ENCODE data around the gene SNTA1. TPM values are rescaled to one million over a fixed set of nuclear protein-coding genes. Genes with fewer than 3 reads are reported as not detected.

The SNTA1 gene
- total and polyA plus RNA-seq, 9 of the 15 experiments (the other 6 are each of a cell fraction or from before 2014, with no cell fraction given) = 1.2 to 40.8 (median 20.3) TPM

DNA sequence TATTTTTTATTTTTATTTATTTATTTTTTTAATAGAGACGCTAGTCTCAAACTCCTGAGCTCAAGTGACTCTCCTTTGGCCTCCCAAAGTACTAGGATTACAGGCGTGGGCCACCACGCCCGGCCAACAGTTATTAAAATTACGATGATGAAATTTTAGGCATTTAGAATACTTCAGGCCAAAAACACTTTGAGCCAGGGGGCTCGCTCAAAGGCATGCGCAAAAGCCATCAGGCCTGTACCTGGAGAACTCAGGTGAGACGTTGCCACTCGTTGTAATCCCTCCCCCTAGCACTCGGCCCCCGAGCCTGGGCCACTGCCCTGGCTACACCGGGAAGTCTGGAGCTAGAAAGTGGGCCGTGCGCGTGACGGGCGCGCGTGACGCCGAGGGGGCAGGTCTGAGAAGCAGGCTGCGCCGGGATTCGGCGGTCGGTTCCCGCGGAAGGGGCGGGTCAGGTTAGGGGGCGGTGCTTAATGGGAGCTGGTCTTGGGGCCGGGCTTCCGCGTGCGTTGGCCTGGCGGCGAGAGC, 46.0 kb upstream of the SNTA1 start (continued):
- TF ChIP-seq, protein P1, sequence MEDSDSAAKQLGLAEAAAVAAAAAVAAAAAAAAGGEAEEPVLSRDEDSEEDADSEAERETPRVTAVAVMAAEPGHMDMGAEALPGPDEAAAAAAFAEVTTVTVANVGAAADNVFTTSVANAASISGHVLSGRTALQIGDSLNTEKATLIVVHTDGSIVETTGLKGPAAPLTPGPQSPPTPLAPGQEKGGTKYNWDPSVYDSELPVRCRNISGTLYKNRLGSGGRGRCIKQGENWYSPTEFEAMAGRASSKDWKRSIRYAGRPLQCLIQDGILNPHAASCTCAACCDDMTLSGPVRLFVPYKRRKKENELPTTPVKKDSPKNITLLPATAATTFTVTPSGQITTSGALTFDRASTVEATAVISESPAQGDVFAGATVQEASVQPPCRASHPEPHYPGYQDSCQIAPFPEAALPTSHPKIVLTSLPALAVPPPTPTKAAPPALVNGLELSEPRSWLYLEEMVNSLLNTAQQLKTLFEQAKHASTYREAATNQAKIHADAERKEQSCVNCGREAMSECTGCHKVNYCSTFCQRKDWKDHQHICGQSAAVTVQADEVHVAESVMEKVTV (CRISPR knock-in tag; IDR thresholded peaks at IDR 0.05) = no peak
- TF ChIP-seq EHMT2 (IDR thresholded peaks at IDR 0.05) (no peak), ZNF76 (CRISPR knock-in tag; IDR thresholded peaks at IDR 0.05; ENCODE audit: borderline replicate concordance) (0 out of 2 replicates have a peak, but pooled peaks have one; percentile 40), ZNF347 (CRISPR knock-in tag; IDR thresholded peaks at IDR 0.05; ENCODE audit: low read depth) (no peak), GATAD2A (IDR thresholded peaks at IDR 0.05) (no peak), ZNF57 (CRISPR knock-in tag; IDR thresholded peaks at IDR 0.05) (0 out of 2 replicates have a peak, but pooled peaks have one; percentile 23), HDAC8 (tag; IDR thresholded peaks at IDR 0.05) (no peak), POLR2AphosphoS2 (IDR thresholded peaks at IDR 0.05; ENCODE audit: low read length) (peak; percentile 77; the same call in 1 of the 2 replicates), ELF2 (CRISPR knock-in tag; IDR thresholded peaks at IDR 0.05) (0 out of 2 replicates have a peak, but pooled peaks have one; percentile 70), ELF4 (CRISPR knock-in tag; IDR thresholded peaks at IDR 0.05) (no peak), NFYB (IDR thresholded peaks at IDR 0.05; ENCODE audit: extremely low read depth, insufficient read length) (no peak), NR2C1 (IDR thresholded peaks at IDR 0.05) (no peak), NR2C1 (tag; IDR thresholded peaks at IDR 0.05) (no peak), LCOR (CRISPR knock-in tag; IDR thresholded peaks at IDR 0.05) (no peak), KAT8 (IDR thresholded peaks at IDR 0.05; ENCODE audit: low read depth) (no peak), ZNF133 (CRISPR knock-in tag; IDR thresholded peaks at IDR 0.05) (0 out of 2 replicates have a peak, but pooled peaks have one; percentile 10), BRCA1 (IDR thresholded peaks at IDR 0.05) (no peak), BRCA1 (CRISPR knock-in tag; IDR thresholded peaks at IDR 0.05) (no peak), GABPA (tag; conservative IDR thresholded peaks at IDR 0.05; ENCODE audit: low read depth) (peak; percentile 65), SIX5 (IDR thresholded peaks at IDR 0.05; ENCODE audit: borderline replicate concordance in 1 of 2, insufficient read depth in 1 of 2, low read depth in 1 of 2, low read length in 2 of 2) (no peak), DDX20 (tag; IDR thresholded peaks at IDR 0.05; ENCODE audit: low read depth) (no peak), SMARCE1 (IDR thresholded peaks at IDR 0.05) (no peak)
- TF ChIP-seq, protein P2, sequence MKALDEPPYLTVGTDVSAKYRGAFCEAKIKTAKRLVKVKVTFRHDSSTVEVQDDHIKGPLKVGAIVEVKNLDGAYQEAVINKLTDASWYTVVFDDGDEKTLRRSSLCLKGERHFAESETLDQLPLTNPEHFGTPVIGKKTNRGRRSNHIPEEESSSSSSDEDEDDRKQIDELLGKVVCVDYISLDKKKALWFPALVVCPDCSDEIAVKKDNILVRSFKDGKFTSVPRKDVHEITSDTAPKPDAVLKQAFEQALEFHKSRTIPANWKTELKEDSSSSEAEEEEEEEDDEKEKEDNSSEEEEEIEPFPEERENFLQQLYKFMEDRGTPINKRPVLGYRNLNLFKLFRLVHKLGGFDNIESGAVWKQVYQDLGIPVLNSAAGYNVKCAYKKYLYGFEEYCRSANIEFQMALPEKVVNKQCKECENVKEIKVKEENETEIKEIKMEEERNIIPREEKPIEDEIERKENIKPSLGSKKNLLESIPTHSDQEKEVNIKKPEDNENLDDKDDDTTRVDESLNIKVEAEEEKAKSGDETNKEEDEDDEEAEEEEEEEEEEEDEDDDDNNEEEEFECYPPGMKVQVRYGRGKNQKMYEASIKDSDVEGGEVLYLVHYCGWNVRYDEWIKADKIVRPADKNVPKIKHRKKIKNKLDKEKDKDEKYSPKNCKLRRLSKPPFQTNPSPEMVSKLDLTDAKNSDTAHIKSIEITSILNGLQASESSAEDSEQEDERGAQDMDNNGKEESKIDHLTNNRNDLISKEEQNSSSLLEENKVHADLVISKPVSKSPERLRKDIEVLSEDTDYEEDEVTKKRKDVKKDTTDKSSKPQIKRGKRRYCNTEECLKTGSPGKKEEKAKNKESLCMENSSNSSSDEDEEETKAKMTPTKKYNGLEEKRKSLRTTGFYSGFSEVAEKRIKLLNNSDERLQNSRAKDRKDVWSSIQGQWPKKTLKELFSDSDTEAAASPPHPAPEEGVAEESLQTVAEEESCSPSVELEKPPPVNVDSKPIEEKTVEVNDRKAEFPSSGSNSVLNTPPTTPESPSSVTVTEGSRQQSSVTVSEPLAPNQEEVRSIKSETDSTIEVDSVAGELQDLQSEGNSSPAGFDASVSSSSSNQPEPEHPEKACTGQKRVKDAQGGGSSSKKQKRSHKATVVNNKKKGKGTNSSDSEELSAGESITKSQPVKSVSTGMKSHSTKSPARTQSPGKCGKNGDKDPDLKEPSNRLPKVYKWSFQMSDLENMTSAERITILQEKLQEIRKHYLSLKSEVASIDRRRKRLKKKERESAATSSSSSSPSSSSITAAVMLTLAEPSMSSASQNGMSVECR (CRISPR knock-in tag; IDR thresholded peaks at IDR 0.05) = 0 out of 2 replicates have a peak, but pooled peaks have one; percentile 5
- TF ChIP-seq, protein P3, sequence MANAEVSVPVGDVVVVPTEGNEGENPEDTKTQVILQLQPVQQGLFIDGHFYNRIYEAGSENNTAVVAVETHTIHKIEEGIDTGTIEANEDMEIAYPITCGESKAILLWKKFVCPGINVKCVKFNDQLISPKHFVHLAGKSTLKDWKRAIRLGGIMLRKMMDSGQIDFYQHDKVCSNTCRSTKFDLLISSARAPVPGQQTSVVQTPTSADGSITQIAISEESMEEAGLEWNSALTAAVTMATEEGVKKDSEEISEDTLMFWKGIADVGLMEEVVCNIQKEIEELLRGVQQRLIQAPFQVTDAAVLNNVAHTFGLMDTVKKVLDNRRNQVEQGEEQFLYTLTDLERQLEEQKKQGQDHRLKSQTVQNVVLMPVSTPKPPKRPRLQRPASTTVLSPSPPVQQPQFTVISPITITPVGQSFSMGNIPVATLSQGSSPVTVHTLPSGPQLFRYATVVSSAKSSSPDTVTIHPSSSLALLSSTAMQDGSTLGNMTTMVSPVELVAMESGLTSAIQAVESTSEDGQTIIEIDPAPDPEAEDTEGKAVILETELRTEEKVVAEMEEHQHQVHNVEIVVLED (CRISPR knock-in tag; IDR thresholded peaks at IDR 0.05) = no peak
